ENCODE data around the gene VAV1.

Gene VAV1

GRCh38 chr19:6772028-6772865, at the start of gene VAV1:
Gene VAV1, plus strand, starts transcription at chr19:6772708. Its CDS starts 100 bp downstream, at chr19:6772808.
- DNase-seq = no peak

DNA sequence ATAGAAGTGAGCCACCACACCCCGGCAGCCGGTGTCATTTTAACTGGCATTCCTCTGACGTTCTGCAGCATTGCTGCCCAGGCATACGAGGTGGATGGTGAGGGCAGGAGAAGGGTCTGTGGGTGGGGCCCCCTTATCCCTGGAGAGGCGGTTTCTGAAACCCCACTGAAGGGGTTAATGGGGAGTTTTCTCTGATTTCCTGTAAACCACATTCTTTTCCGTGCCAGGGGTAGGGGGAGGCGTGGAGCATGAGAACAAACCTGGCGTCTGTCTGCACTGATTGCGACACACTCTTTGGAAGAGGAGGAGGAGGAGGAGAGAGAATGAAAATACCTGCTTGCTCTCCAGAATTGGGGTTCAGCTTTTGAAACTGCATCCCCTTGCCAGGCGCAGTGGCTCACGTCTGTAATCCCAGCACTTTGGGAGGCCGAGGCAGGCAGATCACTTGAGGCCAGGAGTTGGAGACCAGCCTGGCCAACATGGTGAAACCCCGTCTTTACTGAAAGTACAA, 49.3 kb upstream of the VAV1 start:
- no peak for DNase-seq

GRCh38 chr19:6723738-6724137, 48.8 kb upstream of the VAV1 start:
- DNase-seq = no peak

GRCh38 chr19:6724631-6725492, 47.6 kb upstream of the VAV1 start:
- no peak for DNase-seq

DNA sequence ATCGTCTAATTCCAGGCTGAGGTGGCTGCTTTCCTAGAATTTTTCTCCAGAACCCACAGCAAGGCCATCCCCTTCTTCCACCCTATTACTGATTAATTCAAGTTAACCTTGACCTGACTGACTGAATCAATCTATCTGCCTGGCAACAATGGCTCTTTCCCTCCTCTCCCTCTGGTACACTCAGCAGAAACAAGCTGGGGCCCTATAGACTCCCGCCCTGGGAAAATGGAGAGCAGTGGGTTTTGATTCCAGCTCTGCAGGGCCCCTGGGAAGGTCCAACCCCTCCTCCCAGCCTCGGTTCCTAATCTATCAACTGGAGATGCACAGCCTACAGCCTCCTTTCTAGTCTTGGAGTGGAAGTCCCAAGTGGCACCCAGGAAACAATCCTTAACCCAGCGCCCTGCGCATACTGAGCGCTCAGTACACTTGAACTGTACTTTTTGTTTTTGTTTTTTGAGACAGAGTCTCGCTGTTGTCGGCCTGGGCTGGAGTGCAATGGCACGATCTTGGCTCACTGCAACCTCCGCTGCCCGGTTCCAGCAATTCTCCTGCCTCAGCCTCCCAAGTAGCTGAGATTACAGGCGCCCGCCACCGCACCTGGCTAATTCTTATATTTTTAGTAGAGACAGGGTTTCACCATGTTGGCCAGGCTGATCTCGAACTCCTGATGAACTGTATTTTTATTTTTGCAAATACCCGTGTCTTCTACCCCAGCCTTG, 46.8 kb upstream of the VAV1 start:
- DNase-seq = no peak

DNA sequence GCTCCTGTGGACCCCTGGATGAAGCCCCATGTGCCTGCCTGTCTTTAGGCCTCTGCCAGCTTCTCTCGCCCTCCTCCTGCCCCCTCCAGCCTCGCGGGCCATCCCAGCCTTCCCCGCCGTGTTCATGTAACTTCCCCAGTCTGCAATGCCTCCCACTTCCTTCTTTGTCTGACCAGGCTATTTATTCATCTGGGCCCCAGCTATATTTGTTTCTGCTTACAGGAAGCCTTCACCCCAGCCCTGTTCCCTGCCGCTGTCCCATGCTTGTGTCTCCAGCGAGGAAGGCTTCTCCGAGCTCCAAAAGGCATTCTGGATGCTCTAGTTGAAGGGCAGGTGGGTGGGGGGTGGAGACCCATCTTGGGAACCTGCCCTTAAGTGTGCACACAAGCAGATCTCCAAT, 44.2 kb upstream of the VAV1 start:
- no peak for DNase-seq

DNA sequence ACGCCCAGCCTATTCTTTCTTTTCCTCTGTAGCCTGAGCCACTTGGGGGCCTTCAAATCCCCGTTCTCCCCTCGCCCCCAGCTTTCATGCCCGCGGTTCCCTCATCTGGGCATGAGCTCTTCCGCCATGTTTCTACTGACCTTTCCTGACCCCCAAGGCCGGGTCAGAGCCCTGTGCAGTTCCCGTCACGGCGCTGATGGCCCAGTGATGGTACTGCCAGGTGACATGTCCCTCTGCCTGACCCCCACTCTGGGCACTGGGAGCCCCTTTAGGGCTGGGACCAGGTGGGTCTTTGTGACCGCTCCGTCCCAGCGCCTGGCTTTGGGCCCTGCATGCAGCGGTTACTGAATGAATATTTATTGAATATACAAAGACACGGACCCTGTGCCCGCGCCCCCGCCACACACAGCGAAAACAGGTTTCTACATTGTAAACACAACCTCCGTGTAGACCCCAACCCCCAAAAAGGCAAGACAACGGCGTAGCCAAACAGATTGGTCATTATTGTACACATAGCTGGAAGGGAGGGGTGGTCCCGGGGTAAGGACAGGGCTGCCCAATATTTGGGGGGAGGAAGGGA, 42.8 kb upstream of the VAV1 start:
- no peak for DNase-seq

- DNase-seq = no peak
Measured at GRCh38 chr19:6730153-6730804, 42.2 kb upstream of the VAV1 start.

DNA sequence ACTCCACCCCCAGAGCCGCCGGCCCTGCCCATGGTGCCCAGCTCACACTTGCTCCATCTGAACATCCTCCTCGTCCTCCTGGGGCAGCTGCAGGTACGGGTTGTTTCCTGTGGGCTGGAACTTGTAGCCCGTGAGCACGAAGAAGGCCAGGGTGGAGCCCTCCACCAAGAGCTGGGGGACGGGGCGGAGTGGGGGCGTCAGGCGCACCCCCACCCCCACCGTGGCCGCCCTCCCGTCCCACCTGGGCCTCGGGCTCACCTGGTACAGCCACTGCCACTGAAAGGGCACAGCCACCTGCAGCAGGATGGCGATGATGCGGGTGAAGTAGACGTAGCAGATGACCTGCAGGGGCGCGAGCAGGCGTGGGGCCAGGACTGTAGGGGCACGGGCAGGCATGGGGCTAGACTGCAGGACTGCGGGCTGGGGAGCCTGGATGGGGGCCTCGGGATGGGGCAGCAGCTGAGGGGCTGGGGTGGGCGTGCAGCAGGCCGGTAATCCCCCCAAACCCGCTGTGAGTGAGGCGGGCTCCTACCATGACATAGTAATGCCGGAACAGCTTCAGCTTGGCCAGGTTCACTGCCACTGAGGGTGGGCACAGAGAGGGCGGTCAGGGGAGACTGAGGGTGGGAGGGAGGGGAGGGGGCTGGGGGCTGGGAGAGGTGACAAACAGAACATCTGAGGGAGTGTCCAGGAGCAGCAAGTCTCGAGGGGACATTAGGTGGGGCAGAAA, 41.4 kb upstream of the VAV1 start:
- no peak for DNase-seq

DNA sequence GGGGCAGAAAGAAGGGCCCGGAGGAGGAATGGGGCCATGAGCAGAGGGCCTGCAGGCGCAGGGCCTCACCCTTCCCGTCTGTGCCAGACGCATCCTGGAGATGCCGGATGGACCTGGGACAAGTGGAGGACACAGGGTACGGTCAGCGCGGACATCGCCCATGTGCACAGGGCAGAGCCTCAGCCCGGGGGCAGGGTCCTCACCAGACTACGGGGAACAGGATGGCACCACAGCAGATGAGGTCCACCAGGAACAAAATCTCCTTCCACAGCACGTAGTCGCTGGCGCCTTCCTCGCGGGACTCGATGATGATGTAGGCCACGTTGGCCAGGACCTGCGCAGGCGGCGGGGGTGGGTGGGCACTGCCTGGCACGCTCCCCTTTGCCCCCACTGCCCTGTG, 40.7 kb upstream of the VAV1 start:
- DNase-seq = no peak

- no peak for DNase-seq
Measured at GRCh38 chr19:6732803-6733337, 39.6 kb upstream of the VAV1 start.

- no peak for DNase-seq
Measured at GRCh38 chr19:6733338-6734095, 39.0 kb upstream of the VAV1 start.

- DNase-seq = no peak
Measured at GRCh38 chr19:6734096-6734696, 38.3 kb upstream of the VAV1 start.

- DNase-seq = no peak
Measured at GRCh38 chr19:6735181-6735911, 37.2 kb upstream of the VAV1 start.

DNA sequence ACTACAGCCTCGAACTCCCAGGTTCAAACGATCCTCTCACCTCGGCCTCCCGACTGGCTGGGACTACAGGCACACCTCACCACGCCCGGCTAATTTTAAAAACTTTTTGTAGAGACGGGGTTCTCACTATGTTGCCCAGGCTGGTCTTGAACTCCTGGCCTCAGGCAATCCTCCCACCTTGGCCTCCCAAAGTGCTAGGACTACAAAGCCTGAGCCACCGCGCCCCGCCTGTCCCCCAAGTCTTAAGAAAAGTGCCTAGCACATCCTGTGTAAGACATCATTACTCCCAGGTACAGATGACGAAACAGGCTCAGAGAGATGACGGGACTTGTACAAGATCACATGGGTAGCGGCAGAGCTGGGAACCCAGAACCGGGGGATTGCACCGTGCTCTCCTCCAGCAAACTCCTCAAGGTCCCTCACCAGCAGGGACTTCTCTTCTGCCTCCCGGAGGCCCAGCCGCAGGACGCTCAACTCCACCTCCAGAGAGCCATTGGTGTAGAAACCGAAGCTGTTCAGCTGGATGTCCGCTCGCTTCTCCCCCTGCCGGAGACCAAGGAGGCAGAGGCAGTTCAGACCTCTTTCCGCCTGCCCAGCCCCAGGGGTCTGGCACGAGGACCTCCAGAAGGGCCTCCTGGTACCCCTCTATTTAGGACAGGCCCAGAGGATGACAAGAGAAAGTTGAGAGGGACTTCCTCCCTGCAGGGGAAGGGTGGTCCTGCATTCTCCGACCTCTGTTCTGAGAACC, 36.2 kb upstream of the VAV1 start:
- no peak for DNase-seq

DNA sequence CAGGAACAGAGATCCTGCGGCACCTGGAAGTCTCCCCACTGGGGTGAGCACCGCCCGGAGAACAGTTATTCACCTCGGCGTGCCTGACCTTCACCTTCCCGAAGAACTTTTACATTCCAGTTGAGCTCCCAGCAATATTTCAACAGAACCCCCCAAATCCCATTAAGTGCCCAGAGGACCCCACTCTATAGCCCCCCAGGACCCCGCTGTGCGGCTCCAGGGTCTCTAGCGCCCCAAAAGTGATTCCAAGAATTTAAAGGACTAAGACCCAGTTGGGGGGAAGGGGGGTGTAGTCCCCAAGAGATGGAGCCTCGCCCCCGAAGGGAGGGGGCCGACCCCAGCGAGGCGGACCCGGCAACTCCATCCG, 35.6 kb upstream of the VAV1 start:
- no peak for DNase-seq

GRCh38 chr19:6737284-6737872, 35.1 kb upstream of the VAV1 start, which contains the start of gene GPR108:
Gene GPR108, minus strand, starts transcription at chr19:6737580. Its CDS starts 4 bp downstream, at chr19:6737576.
- no peak for DNase-seq
